HS-5 (cell line): ENCODE measurements around the gene FYB1.

ENCODE experiments used
- DNase-seq: peaks from one replicate; pipeline ENCODE4 v3.0.0-alpha.2; 2012; ENCODE audit warnings: low read depth

The FYB1 gene

DNA sequence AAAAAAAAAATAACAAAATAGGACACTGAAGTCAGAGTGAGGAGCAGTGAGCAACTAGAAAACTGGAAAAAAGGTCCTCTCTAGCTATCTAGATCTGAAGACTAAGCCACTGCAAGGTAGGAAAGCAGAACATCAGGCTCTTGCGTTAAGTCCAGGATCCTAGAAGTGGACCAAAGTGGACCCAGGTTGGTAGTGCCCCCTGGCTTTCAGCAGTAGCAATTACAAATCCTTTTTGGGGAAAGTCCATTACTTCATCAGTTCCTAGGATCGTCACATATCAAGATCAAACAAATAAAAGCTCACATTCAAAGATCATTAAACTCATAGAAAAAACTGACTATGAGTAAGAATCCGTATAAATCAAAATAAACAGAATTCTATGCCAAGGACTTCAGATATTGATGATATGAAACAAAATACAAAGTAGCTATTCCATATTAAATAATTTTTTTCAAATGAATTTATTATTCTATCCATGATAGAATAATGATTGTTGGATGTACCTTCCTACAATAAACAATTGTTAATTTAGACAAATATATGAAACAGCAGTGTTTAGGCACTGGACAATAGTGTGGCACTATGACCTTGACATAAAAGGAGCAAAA, 138.7 kb downstream of the FYB1 start:
- no peak for DNase-seq

DNA sequence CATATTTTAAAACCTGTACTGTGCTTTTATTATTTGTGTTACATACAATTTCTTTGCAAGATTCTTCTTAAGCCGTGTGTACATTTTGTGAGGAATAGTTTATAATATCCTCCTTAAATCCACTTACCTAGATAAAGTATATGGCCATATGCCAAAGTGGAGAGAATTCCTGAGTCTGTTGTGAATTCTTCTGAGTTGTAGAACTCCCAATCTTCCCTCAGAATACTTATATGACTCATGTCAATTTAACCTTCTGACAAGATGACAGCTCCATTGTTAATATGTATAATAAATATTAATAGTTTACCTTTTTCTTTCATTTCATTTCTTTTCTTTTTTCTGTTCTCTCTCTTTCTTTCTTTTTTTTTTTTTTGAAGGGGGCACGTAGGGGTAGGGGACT, 139.2 kb downstream of the FYB1 start:
- DNase-seq, result no peak

DNA sequence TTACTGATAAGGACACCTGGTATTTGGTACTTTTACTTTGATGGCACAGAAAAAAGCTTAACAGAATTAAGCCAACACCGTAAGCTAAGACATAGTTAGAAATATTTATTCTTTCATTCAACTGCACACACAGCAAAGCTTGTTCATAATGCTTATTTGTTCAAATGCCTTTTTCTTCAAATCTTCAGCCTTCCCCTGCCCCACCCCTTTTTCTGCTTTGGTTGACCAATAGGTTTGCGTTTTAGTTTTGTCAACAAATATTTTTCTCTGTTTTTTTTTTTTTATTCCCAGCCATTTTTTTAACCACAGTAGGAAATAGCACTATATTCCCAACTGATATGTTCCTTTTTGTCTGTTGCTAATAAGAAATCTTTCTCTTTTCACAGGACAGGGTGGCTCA, 140.2 kb downstream of the FYB1 start:
- DNase-seq, result no peak

DNA sequence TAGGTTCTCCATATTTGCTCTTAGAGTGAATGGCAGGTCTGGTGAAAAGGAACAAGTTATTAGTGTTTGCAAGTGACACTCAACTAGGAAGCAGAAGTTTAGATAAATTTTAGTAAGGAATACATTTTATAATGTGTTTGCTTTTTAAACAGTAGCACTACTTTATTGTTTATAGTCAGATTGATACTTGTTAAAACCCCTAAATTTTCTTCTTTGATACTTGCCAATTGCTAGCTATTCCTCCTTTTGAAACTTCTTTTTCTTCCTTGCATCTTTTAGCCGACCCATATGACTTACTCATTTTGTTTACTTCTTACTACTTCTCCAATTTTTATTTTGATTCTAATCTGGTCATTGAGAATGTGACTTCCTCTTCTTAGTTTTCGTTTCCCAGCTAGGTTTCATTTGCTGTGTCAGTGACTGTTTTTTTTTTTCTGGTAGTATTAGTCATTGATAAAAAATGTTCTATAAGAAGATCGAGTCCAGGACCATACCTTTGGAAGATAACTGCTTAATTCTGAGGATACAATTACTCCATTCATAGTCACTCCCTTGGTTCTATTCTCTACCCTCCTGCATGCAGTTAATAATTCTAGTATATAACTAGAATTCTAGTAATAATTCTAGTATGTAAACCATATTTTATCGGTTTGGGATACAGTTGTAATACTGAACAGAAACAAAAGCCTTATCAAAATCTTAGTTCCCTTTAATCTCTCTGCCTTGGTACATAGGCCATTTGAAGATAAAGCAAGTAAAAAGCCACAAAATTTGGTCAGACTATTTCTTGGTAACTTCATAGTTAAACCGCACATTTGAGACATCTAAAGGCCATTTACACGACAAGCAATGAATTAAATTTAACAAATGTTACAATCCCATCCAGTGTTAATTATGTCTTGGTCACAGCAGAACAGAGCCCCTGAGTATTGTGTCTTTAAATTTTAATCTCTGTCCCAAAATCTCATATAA, 142.3 kb downstream of the FYB1 start:
- DNase-seq, result peak; percentile 58

DNA sequence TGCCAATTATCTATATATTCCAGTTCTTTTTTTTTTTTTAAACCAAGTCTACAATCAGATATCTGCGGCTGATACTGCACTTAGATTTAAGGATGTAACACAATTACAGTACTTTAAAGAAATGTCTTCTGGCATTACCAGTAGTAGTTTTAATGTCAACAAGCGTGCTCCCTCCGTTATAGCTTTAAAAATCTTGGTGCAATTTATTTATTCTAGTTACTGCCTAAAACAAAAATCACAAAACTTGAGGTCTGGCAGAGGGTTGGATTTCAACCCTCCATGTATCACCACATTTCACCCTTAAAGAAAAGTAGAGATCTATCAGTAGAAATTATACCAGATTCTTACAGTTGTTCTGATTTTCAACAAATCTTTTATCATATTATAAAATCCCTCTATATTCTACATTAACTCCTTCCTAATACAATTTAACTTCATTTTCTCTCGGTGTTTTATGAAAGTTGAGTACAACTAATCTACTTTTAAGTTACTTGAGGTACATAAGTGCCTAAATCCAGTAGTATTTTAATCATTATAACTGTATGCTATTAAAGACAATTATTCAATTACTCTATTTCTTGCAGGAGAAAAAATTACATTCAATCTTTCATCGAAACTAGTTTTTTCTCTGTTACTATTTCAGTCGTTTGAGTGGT, 143.1 kb downstream of the FYB1 start:
- DNase-seq, result no peak

DNA sequence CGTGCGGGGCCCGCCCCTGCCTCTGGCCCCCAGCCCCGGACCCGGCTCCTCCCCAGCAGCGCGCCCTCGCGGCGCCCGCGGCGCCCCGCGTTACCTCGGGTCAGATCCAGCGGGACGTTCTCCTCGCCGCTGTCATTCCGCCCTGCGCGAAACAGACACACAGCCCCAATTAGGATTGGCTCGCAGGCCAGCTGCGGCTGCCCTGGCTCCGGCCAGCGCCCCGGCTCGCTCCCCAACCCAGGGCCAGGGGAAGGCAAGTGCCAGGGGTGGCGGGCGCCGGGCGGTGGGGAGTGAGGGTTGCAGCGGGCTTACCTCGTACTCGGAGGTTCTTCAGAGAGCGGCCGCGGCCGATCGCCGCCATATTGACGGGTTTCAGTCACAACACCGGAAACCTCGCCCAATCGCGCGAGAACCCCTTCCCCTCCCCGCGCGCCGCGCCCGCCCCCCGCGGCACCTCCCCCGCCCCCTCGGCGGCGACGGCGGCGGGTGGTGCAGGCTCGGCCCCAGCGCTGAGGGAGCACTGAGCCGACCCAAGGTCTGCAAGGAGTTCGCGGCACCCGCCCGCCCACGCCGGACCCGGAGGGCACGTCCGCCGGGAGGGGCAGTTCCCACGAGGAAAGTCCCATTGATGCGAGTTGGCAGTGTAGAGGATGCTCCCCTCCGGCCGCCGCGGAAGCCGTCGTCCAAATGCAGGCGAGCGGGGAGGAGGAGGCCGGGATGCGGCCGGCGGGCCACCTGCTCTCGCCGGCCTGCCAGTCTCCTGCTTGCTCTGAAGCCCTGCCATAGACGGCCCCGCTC, 145.1 kb downstream of the FYB1 start, which contains the start of gene RICTOR:
Gene RICTOR (minus strand): TSS at position 383 of the 798 bp plus-strand sequence. CDS start 22 bp downstream, at position 361.
- DNase-seq, result peak; percentile 68

DNA sequence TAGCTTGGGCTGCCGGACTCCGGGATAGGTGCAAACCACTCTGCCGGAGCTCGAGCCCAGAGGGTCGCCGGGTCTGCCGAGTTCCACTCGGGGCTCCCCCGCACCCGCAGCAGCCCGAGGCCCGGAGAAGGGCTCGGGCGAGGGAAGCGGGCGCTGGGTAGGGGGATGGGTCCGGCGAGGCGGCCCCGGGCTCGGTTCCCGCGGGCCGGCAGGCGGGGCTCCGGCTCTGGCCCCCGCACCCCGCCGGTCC, 145.7 kb downstream of the FYB1 start:
- no peak for DNase-seq

DNA sequence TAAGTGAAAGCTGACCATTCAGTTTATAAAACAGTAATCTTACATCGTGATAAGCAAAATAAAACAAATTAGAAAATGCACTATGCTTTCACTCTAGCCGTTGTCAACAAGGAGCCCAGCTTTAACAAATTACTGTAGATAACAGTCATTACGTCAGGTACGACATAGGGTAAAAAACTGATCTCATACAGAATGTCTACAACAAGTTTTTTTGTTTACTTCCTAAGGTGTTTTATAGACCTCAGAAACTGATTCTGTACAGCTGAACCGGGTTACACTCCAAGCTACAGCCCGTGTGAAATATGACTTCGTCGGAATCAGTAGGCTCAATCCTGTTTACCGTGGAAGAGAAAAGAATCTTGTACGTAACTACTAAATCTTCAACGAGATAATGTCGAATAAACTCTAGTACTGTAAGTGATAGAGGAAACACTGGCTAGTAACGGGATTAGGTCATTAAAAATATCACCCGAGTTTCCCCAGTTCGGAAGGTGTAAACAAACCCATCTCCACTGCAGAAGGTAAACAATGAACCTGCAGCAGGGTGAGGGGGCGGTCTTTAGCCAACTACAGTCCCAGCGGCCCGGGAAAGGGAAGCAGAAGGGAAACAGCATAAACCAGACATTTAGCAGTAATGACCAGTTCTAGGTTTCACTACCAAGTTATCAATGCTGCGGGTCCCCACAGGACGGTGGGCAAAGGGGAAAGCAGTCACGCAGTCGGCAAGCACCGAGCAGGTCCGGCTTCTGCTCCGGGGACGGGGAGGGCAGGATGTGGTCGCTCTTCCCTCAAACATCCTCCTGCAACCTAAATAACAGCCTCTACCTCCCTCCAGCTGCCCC, 146.2 kb downstream of the FYB1 start:
- peak; percentile 40 for DNase-seq

DNA sequence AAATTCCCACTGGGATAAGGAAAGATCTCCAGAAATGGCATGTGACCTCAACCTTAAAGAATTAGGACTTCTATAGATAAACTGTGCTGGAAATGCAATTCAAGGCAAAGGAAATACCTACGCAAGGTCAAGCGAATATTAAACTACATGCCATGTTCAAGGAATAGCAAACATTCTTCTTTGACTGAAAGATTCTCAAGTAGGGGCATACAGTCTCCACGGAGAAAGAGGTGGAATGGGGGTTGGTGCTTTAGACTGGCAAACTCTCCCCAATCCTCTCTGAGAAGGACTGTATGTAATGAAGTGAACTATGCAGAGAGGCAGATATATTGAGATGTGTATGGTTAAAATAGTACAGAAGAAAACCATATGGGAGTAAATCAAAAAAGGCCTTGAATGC, 151.3 kb downstream of the FYB1 start:
- no peak for DNase-seq

DNA sequence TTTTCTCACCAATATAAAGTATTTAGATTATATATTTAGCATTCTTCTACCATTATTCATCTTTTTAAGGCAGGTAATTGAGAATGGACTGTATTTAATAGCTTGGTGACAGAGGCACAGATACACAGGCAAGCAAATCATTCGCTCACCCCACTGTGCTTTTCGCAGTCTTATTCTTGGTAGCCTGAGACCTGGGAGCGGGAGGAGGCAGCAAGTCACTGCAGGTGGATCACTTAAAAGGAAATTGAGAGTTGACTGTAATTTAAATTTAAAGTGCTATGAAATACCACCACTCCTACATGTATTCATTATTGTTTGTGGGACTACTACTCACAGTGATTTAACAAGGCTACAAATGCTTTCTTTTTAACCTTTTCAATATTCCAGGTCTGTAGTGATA, 154.9 kb downstream of the FYB1 start:
- DNase-seq, result no peak

DNA sequence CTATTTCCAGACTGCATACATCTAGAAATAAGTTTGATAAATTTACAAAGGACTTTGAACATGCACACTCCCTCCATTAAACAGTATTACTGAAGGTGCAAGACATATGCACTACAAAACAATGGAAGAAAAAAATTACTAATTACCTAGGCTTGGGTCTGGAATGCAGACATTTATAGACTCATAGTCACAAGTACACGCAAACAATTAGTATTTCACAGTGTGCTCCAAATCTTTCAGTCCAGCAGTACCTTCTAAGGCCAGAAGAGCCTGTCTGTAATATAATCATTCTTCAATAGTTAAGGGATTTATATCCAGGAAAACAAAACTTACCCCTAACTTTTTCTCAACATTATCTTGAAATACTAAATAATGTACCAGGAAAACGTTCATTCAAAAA, 156.3 kb downstream of the FYB1 start:
- DNase-seq, result no peak

DNA sequence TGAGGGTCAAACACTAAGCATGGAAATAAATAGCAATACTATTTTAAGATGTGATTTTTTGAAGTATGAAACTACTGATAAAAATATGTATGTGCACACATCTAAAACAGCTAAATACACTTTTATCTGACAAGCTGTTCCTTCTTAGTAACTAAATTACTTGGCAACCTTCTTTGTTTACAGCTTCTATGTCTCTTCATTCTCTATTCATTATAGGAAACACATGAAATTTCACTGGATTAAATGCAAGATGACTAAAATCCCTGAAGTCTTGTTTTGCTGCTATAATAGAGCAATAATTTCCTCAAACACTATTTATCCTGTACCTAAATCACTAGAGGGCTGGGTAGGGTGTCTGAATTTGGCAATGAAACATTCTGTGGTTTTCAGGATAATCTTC, 156.8 kb downstream of the FYB1 start:
- DNase-seq, result no peak

DNA sequence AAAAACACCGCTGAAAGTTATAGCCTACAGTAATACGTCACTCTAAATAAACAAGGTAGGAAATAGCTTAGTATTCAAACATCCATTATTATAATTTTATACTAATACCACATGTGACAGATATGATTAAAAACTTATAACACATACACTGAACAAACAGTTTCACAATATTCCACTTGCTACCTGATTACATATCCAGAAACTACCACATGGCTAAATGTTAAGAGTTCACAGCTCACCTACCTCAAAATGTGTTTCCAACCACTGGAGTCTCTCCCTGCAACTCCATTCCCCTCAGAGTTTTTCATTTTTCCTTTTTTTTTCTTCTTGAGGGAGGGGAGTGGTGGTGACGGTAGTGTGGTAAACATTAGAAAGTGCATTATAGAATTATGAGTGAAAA, 157.3 kb downstream of the FYB1 start:
- no peak for DNase-seq

DNA sequence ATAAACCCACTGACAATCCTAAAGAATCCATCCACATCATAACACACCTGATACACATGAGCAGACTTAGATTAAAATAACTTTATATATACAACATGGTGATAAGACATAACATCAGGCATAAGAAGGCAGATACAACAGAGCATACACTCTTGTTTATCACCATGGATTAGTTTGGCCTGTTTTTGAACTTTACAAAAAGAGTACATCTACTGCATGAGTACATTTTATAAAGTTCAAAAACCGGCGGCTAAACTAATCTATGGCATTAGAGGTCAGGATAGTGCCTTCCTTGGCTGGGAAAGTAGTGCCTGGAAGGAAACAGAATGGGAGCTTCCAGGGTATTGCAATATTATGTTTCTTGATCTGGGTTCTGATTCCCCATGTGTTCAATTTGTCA, 160.3 kb downstream of the FYB1 start:
- DNase-seq, result no peak

DNA sequence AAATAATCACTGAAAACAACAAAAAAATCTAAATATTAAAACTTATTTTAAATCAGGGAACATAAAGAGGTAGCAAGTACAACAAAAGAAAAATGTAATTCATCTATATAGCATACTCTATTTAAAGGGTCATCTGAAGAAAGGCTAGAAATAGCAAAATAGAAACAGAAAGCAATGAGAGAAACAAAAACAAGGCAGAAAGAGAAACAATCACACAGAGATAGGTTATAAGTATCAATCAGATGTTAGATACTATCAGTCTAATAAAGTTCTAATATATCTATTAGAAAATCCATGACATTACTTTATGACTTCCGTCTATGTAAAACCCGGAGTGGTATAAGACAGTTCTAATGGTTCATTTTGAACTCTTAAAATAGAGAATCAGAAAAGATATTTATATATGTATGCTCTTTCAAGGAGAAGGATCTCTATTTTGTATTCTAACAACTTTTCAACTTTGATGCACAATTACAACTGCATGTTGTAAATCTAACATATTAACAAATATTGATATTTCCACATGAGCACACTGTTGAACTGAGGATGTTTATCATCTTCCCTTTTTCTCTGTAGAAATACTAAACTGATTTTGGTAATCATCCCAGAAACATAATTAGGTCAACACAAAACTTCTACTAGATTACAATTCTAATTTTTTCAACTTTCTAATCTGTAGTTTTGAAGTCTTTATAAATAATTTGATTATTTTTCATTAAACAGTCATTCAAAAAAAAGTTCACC, 161.0 kb downstream of the FYB1 start:
- DNase-seq, result no peak

DNA sequence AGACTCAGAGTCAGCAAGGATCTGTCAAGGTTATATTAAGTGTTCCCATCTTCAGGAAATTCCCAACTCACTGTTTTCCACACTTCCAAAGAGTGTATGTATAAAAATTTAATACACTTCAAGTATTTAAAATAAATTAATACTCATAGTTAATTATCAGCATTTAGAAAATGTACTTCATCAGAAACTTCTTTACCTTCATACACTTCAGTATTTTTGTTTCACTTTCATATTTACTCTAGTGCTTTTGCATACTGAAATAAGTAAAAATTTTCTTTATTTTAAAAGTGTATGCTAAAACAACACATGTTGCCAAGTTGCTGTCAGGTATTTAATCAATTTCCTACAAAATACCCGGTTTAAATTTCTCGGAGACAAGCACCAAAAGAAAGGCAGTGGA, 161.6 kb downstream of the FYB1 start:
- DNase-seq, result no peak

DNA sequence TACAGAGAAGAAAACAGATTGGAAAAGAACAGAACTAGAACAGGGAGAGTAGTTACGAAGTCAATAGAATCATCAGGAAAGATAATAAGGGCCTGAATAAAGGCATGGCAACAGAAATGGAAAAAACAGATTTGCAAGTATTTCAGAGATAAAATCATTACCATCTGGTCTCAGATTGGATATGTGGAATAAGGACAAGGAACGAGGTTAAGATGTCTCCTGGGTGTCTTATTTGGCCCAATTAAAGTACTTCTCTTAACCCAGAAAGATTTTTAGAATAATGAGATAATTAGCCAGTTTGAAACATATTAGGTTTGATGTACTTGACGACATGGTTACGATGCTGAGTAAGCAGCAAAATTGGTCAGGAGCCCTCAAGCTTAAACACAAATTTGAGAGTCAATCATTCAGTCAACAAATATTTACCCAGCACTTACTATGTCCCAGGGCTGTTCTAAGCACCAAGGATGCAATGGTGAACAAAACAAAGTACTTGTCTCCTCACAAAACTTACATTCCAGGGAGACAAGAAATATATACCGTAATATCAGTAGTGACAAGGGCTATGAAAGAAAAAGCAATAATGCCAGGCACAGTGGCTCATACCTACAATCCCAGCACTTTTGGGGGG, 163.5 kb downstream of the FYB1 start:
- DNase-seq, result no peak
